ENCODE results near the gene CLDN34. TPM values are rescaled to one million over a fixed set of nuclear protein-coding genes. Genes with fewer than 3 reads are reported as not detected.

Gene CLDN34
- total RNA-seq, 2 experiments from 2014 or later: not detected

GRCh38 chrX:9943420-9943819 is 23.7 kb upstream of the CLDN34 start:
- Mint-ChIP-seq H3K9me3 (ENCODE audit: low read depth) (no peaks in the 10 kb centered on the region), H3K27me3 (peaks cover 26% of the 10 kb centered on the region), H3K4me3 (no peak overlapping the region), H3K36me3 (ENCODE audit: low read depth) (no peaks in the 10 kb centered on the region), H3K4me1 (peaks cover 14% of the 10 kb centered on the region), H3K27ac (no peak overlapping the region)
- DNase-seq: no peak
- ChIA-PET CTCF (no interaction called here), POLR2A (no interaction called here)
- intact Hi-C loops (cut with DNase I, micrococcal nuclease): loop anchor here (2.0 to 5.0 kb wide), 2 partner anchors 36 to 115 kb away; no protein-coding TSS in a partner anchor
- ATAC-seq: no peak

GRCh38 chrX:9947131-9947794 is 19.9 kb upstream of the CLDN34 start:
- Mint-ChIP-seq H3K4me1 (peaks cover 4% of the 10 kb centered on the region), H3K36me3 (ENCODE audit: low read depth) (no peaks in the 10 kb centered on the region), H3K9me3 (ENCODE audit: low read depth) (no peaks in the 10 kb centered on the region), H3K4me3 (no peak overlapping the region), H3K27me3 (peaks cover 28% of the 10 kb centered on the region), H3K27ac (no peak overlapping the region)
- DNase-seq: no peak
- ATAC-seq: no peak
- ChIA-PET POLR2A (no interaction called here), CTCF (no interaction called here)
- intact Hi-C loops (cut with DNase I, micrococcal nuclease): no loop called here

- Mint-ChIP-seq H3K36me3 (ENCODE audit: low read depth) (no peaks in the 10 kb centered on the region), H3K4me3 (no peak overlapping the region), H3K27me3 (peaks cover 21% of the 10 kb centered on the region), H3K4me1 (peaks cover under 1% of the 10 kb centered on the region), H3K27ac (no peak overlapping the region), H3K9me3 (ENCODE audit: low read depth) (no peaks in the 10 kb centered on the region)
- intact Hi-C loops (cut with DNase I, micrococcal nuclease): no loop called here
- ChIA-PET POLR2A (no interaction called here), CTCF (no interaction called here)
- ATAC-seq (no peak), DNase-seq (no peak)
Observed at GRCh38 chrX:9948406-9948805, 18.8 kb upstream of the CLDN34 start.

GRCh38 chrX:9952300-9952699 is 14.9 kb upstream of the CLDN34 start:
- Mint-ChIP-seq H3K36me3 (ENCODE audit: low read depth) (no peaks in the 10 kb centered on the region), H3K9me3 (ENCODE audit: low read depth) (no peaks in the 10 kb centered on the region), H3K27ac (no peak overlapping the region), H3K4me1 (no peaks in the 10 kb centered on the region), H3K4me3 (no peak overlapping the region), H3K27me3 (peaks cover 17% of the 10 kb centered on the region)
- CTCF ChIA-PET: no interaction called here
- POLR2A ChIA-PET: no interaction called here
- no peak for ATAC-seq
- intact Hi-C loops (cut with DNase I, micrococcal nuclease): no loop called here
- no peak for DNase-seq

- Mint-ChIP-seq H3K27ac (no peak overlapping the region), H3K36me3 (ENCODE audit: low read depth) (no peaks in the 10 kb centered on the region), H3K4me3 (no peak overlapping the region), H3K4me1 (no peaks in the 10 kb centered on the region), H3K9me3 (ENCODE audit: low read depth) (no peaks in the 10 kb centered on the region), H3K27me3 (peaks cover 12% of the 10 kb centered on the region)
- ChIA-PET CTCF (no interaction called here), POLR2A (no interaction called here)
- intact Hi-C loops (cut with DNase I, micrococcal nuclease): no loop called here
- DNase-seq (no peak), ATAC-seq (no peak)
Observed at GRCh38 chrX:9953396-9953795, 13.8 kb upstream of the CLDN34 start.

GRCh38 chrX:9955506-9955905 is 11.7 kb upstream of the CLDN34 start:
- ATAC-seq: no peak
- ChIA-PET CTCF (no interaction called here), POLR2A (no interaction called here)
- no peak overlapping the region for H3K27ac Mint-ChIP-seq
- DNase-seq: no peak
- no peaks in the 10 kb centered on the region for H3K36me3 Mint-ChIP-seq (ENCODE audit: low read depth)
- no peaks in the 10 kb centered on the region for H3K9me3 Mint-ChIP-seq (ENCODE audit: low read depth)
- no peak overlapping the region for H3K4me3 Mint-ChIP-seq
- H3K27me3 Mint-ChIP-seq: peaks cover 9% of the 10 kb centered on the region
- intact Hi-C loops (cut with DNase I, micrococcal nuclease): no loop called here
- no peaks in the 10 kb centered on the region for H3K4me1 Mint-ChIP-seq

- ATAC-seq (no peak), DNase-seq (no peak)
- no peak overlapping the region for H3K27ac Mint-ChIP-seq
- H3K36me3 Mint-ChIP-seq (ENCODE audit: low read depth): no peaks in the 10 kb centered on the region
- H3K27me3 Mint-ChIP-seq: peaks cover 9% of the 10 kb centered on the region
- no peaks in the 10 kb centered on the region for H3K4me1 Mint-ChIP-seq
- POLR2A ChIA-PET: no interaction called here
- no peak overlapping the region for H3K4me3 Mint-ChIP-seq
- intact Hi-C loops (cut with DNase I, micrococcal nuclease): no loop called here
- no peaks in the 10 kb centered on the region for H3K9me3 Mint-ChIP-seq (ENCODE audit: low read depth)
- CTCF ChIA-PET: interaction anchor here (0.6 kb wide), 1 partner anchor 1861 kb away, joined by 4 read pairs; no protein-coding TSS in a partner anchor
Observed at GRCh38 chrX:9957743-9958142, 9.4 kb upstream of the CLDN34 start.

- ATAC-seq (no peak), DNase-seq (no peak)
- ChIA-PET CTCF (interaction anchor here (0.6 kb wide), 1 partner anchor 1861 kb away, joined by 4 read pairs; no protein-coding TSS in a partner anchor), POLR2A (no interaction called here)
- no peaks in the 10 kb centered on the region for H3K9me3 Mint-ChIP-seq (ENCODE audit: low read depth)
- no peak overlapping the region for H3K27ac Mint-ChIP-seq
- no peaks in the 10 kb centered on the region for H3K4me1 Mint-ChIP-seq
- H3K36me3 Mint-ChIP-seq (ENCODE audit: low read depth): no peaks in the 10 kb centered on the region
- intact Hi-C loops (cut with DNase I, micrococcal nuclease): no loop called here
- H3K4me3 Mint-ChIP-seq: no peak overlapping the region
- H3K27me3 Mint-ChIP-seq: peaks cover 9% of the 10 kb centered on the region
Observed at GRCh38 chrX:9958183-9958582, 9.0 kb upstream of the CLDN34 start.

GRCh38 chrX:9961750-9962149 is 5.4 kb upstream of the CLDN34 start:
- no peaks in the 10 kb centered on the region for H3K4me1 Mint-ChIP-seq
- H3K4me3 Mint-ChIP-seq: no peak overlapping the region
- CTCF ChIA-PET: interaction anchor here (0.7 kb wide), 1 partner anchor 24 kb away, joined by 3 read pairs; no protein-coding TSS in a partner anchor
- H3K27me3 Mint-ChIP-seq: peaks cover 13% of the 10 kb centered on the region
- no peaks in the 10 kb centered on the region for H3K9me3 Mint-ChIP-seq (ENCODE audit: low read depth)
- ATAC-seq: no peak
- DNase-seq: no peak
- intact Hi-C loops (cut with DNase I, micrococcal nuclease): no loop called here
- H3K36me3 Mint-ChIP-seq (ENCODE audit: low read depth): no peaks in the 10 kb centered on the region
- POLR2A ChIA-PET: no interaction called here
- no peak overlapping the region for H3K27ac Mint-ChIP-seq

- intact Hi-C loops (cut with DNase I, micrococcal nuclease): no loop called here
- no peak for ATAC-seq
- H3K36me3 Mint-ChIP-seq (ENCODE audit: low read depth): no peaks in the 10 kb centered on the region
- H3K27ac Mint-ChIP-seq: no peak overlapping the region
- CTCF ChIA-PET: no interaction called here
- H3K9me3 Mint-ChIP-seq (ENCODE audit: low read depth): no peaks in the 10 kb centered on the region
- POLR2A ChIA-PET: no interaction called here
- H3K4me3 Mint-ChIP-seq: no peak overlapping the region
- no peaks in the 10 kb centered on the region for H3K4me1 Mint-ChIP-seq
- H3K27me3 Mint-ChIP-seq: no peaks in the 10 kb centered on the region
- DNase-seq: no peak
Observed at GRCh38 chrX:9977635-9978034, 10.5 kb downstream of the CLDN34 start.

- Mint-ChIP-seq H3K27ac (no peak overlapping the region), H3K4me3 (no peak overlapping the region), H3K27me3 (no peaks in the 10 kb centered on the region), H3K9me3 (ENCODE audit: low read depth) (no peaks in the 10 kb centered on the region), H3K4me1 (no peaks in the 10 kb centered on the region), H3K36me3 (ENCODE audit: low read depth) (no peaks in the 10 kb centered on the region)
- DNase-seq (no peak), ATAC-seq (no peak)
- intact Hi-C loops (cut with DNase I, micrococcal nuclease): no loop called here
- POLR2A ChIA-PET: no interaction called here
- CTCF ChIA-PET: no interaction called here
Observed at GRCh38 chrX:9980401-9980800, 13.2 kb downstream of the CLDN34 start.

- CTCF ChIA-PET: no interaction called here
Observed at GRCh38 chrX:9980927-9981326, 13.8 kb downstream of the CLDN34 start.

More at GRCh38 chrX:9980927-9981326, 13.8 kb downstream of the CLDN34 start:
- no peaks in the 10 kb centered on the region for H3K36me3 Mint-ChIP-seq (ENCODE audit: low read depth)
- H3K27ac Mint-ChIP-seq: no peak overlapping the region
- H3K4me3 Mint-ChIP-seq: no peak overlapping the region
- DNase-seq: no peak
- H3K4me1 Mint-ChIP-seq: no peaks in the 10 kb centered on the region
- POLR2A ChIA-PET: no interaction called here
- intact Hi-C loops (cut with DNase I, micrococcal nuclease): no loop called here
- ATAC-seq: no peak
- H3K27me3 Mint-ChIP-seq: no peaks in the 10 kb centered on the region
- no peaks in the 10 kb centered on the region for H3K9me3 Mint-ChIP-seq (ENCODE audit: low read depth)
